NOMO-1 treated with DMSO at 0.1 percent for 48 hours (cell line): ENCODE results near the gene SLC18A2.
A peak's percentile ranks its signal among the peaks of the same experiment; 100 is the strongest.
"Not testable (repeated sequence)": the region's sequence is repeated elsewhere in the genome, so short reads cannot be mapped to it uniquely, and the experiment has no call there.

Experiments
- DNase-seq: peaks from one replicate; lab custom pipeline; 2025; ENCODE audit not compliant: unreplicated experiment; lab: John Stamatoyannopoulos, UW

The SLC18A2 gene

GRCh38 chr10:117240621-117241529 is at the start of gene SLC18A2:
TSS of gene SLC18A2 (plus strand) at chr10:117241114. CDS start at chr10:117241694, 580 bp downstream.
- DNase-seq, result no peak

- no peak for DNase-seq
These were observed 43.7 kb upstream of the SLC18A2 start, which contains the start of gene KCNK18 for GRCh38 chr10:117197189-117197588. TSS of gene KCNK18 (plus strand) at chr10:117197489. CDS start at chr10:117197489, 0 bp downstream.

- DNase-seq, result no peak
These were observed 42.8 kb upstream of the SLC18A2 start for GRCh38 chr10:117198088-117198487.

GRCh38 chr10:117201826-117202225 is 39.1 kb upstream of the SLC18A2 start:
- no peak for DNase-seq

- peak; percentile 51 for DNase-seq
These were observed 36.6 kb upstream of the SLC18A2 start for GRCh38 chr10:117204316-117204715.

GRCh38 chr10:117212176-117212575 is 28.7 kb upstream of the SLC18A2 start:
- DNase-seq, result no peak

- no peak for DNase-seq
These were observed 26.5 kb upstream of the SLC18A2 start for GRCh38 chr10:117214401-117214800.

GRCh38 chr10:117215079-117215478 is 25.8 kb upstream of the SLC18A2 start:
- DNase-seq, result no peak

- DNase-seq, result no peak
These were observed 24.9 kb upstream of the SLC18A2 start for GRCh38 chr10:117216028-117216427.

GRCh38 chr10:117216611-117217195 is 24.2 kb upstream of the SLC18A2 start:
- peak; percentile 31 for DNase-seq

GRCh38 chr10:117217196-117217761 is 23.6 kb upstream of the SLC18A2 start:
- peak; percentile 4 for DNase-seq

- DNase-seq, result no peak
These were observed 22.3 kb upstream of the SLC18A2 start for GRCh38 chr10:117218654-117219053.

- no peak for DNase-seq
These were observed 19.7 kb upstream of the SLC18A2 start for GRCh38 chr10:117221156-117221711.

GRCh38 chr10:117222552-117222951 is 18.4 kb upstream of the SLC18A2 start:
- no peak for DNase-seq

- DNase-seq, result no peak
These were observed 17.8 kb upstream of the SLC18A2 start for GRCh38 chr10:117222976-117223692.

GRCh38 chr10:117223693-117224430 is 17.1 kb upstream of the SLC18A2 start:
- no peak for DNase-seq

- no peak for DNase-seq
These were observed 16.0 kb upstream of the SLC18A2 start for GRCh38 chr10:117224881-117225280.

- peak; percentile 54 for DNase-seq
These were observed 14.0 kb upstream of the SLC18A2 start for GRCh38 chr10:117226813-117227451.

- no peak for DNase-seq
These were observed 12.7 kb upstream of the SLC18A2 start for GRCh38 chr10:117228210-117228609.

GRCh38 chr10:117230107-117230506 is 10.8 kb upstream of the SLC18A2 start:
- not testable (repeated sequence) for DNase-seq
